HG02840 (cell line): ENCODE results near the gene RABEP2.

Source experiments
- ATAC-seq: cut with Tn5 transposase; IDR thresholded peaks from one replicate; pipeline ENCODE4 v1.9.1; 2021; ENCODE audit warnings: mild to moderate bottlenecking, moderate library complexity, moderate number of reproducible peaks; ENCODE audit not compliant: unreplicated experiment, low FRiP score

Gene RABEP2

GRCh38 chr16:28863929-28864793 lies 60.9 kb downstream of the RABEP2 start:
- ATAC-seq, result no peak

DNA sequence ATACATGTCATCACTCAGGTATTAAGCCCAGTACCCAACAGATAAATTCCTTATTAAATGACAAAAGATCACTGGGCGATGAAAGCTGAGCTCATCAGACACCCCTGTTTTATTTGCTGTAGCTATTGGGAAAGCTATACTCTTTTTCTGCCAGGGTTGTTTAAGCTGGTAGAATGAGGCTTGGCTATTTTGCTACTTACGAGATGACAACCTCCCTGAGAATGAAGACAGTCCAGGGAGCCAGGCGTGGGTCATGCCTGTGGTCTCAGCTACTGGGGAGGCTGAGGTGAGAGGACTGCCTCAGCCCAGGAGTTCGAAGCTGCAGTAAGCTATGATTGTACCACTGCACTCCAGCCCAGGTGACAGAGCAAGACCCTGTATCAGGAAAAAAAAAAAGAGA lies 65.7 kb downstream of the RABEP2 start:
- ATAC-seq, result no peak

DNA sequence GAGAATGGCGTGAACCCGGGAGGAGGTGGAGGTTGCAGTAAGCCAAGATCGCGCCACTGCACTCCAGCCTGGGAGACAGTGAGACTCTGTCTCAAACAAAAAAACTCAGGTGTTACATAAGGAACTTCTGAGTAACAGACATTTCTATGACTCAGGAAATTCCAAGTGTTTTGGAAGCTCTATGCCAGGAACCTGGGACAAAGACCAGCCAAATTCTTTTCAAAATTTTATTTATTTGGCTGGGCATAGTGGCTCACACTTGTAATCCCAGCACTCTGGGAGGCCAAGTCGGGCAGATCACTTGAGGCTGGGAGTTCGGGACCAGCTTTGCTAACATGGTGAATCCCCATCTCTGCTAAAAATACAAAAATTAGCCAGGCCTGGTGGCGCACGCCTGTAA lies 66.6 kb downstream of the RABEP2 start:
- ATAC-seq, result no peak
